ENCODE measurements around the gene PDYN. TPM values are rescaled to one million over a fixed set of nuclear protein-coding genes. Genes with fewer than 3 reads are reported as not detected.
A peak's percentile ranks its signal among the peaks of the same experiment; 100 is the strongest.

Gene PDYN
- total RNA-seq, 1 donor from 2014 or later: not detected

DNA sequence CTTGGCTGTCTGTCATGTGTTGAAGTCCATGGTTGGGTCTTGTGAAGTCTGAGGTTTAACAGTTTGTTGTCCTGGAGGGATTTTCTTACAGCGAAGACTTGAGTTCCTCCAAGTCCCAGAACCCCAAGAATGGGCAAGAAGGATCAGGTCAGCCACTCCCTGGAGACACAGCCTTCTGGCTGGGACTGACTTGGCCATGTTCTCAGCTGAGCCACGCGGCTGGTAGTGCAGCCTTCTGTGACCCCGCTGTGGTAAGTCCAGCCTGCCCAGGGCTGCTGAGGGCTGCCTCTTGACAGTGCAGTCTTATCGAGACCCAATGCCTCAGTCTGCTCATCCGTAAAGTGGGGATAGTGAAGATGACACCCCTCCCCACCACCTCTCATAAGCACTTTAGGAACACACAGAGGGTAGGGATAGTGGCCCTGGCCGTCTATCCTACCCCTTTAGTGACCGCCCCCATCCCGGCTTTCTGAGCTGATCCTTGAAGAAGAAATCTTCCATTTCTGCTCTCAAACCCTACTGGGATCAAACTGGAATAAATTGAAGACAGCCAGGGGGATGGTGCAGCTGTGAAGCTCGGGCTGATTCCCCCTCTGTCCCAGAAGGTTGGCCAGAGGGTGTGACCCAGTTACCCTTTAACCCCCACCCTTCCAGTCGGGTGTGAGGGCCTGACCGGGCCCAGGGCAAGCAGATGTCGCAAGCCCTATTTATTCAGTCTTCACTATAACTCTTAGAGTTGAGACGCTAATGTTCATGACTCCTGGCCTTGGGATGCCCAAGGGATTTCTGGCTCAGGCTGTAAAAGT is 55.2 kb downstream of the PDYN start:
- H3K36me3 Mint-ChIP-seq (ENCODE audit: insufficient read depth): peaks cover 2% of the 10 kb centered on the region
- TF ChIP-seq, protein P1, sequence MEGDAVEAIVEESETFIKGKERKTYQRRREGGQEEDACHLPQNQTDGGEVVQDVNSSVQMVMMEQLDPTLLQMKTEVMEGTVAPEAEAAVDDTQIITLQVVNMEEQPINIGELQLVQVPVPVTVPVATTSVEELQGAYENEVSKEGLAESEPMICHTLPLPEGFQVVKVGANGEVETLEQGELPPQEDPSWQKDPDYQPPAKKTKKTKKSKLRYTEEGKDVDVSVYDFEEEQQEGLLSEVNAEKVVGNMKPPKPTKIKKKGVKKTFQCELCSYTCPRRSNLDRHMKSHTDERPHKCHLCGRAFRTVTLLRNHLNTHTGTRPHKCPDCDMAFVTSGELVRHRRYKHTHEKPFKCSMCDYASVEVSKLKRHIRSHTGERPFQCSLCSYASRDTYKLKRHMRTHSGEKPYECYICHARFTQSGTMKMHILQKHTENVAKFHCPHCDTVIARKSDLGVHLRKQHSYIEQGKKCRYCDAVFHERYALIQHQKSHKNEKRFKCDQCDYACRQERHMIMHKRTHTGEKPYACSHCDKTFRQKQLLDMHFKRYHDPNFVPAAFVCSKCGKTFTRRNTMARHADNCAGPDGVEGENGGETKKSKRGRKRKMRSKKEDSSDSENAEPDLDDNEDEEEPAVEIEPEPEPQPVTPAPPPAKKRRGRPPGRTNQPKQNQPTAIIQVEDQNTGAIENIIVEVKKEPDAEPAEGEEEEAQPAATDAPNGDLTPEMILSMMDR (IDR thresholded peaks at IDR 0.05; ENCODE audit: unreplicated experiment): no peak
- peaks cover 31% of the 10 kb centered on the region for H3K27me3 Mint-ChIP-seq
- H3K4me1 Mint-ChIP-seq (ENCODE audit: low read depth): peaks cover 11% of the 10 kb centered on the region
- no peaks in the 10 kb centered on the region for H3K9me3 Mint-ChIP-seq (ENCODE audit: low read depth)
- no peak overlapping the region for H3K27ac Mint-ChIP-seq
- DNase-seq (ENCODE audit: low spot score, unreplicated experiment): no peak
- H3K4me3 Mint-ChIP-seq (ENCODE audit: low read depth): no peak overlapping the region

- H3K4me1 Mint-ChIP-seq (ENCODE audit: low read depth): peaks cover 11% of the 10 kb centered on the region
- DNase-seq (ENCODE audit: low spot score, unreplicated experiment): no peak
- H3K36me3 Mint-ChIP-seq (ENCODE audit: insufficient read depth): peaks cover 2% of the 10 kb centered on the region
- H3K4me3 Mint-ChIP-seq (ENCODE audit: low read depth): no peak overlapping the region
- H3K27me3 Mint-ChIP-seq: peaks cover 23% of the 10 kb centered on the region
- TF ChIP-seq, protein P1 (IDR thresholded peaks at IDR 0.05; ENCODE audit: unreplicated experiment): no peak
- no peaks in the 10 kb centered on the region for H3K9me3 Mint-ChIP-seq (ENCODE audit: low read depth)
- H3K27ac Mint-ChIP-seq: no peak overlapping the region
Observed at GRCh38 chr20:1937316-1937976, 56.4 kb downstream of the PDYN start.

- no peak overlapping the region for H3K4me3 Mint-ChIP-seq (ENCODE audit: low read depth)
Observed at GRCh38 chr20:1935696-1936366, 58.0 kb downstream of the PDYN start.

DNA sequence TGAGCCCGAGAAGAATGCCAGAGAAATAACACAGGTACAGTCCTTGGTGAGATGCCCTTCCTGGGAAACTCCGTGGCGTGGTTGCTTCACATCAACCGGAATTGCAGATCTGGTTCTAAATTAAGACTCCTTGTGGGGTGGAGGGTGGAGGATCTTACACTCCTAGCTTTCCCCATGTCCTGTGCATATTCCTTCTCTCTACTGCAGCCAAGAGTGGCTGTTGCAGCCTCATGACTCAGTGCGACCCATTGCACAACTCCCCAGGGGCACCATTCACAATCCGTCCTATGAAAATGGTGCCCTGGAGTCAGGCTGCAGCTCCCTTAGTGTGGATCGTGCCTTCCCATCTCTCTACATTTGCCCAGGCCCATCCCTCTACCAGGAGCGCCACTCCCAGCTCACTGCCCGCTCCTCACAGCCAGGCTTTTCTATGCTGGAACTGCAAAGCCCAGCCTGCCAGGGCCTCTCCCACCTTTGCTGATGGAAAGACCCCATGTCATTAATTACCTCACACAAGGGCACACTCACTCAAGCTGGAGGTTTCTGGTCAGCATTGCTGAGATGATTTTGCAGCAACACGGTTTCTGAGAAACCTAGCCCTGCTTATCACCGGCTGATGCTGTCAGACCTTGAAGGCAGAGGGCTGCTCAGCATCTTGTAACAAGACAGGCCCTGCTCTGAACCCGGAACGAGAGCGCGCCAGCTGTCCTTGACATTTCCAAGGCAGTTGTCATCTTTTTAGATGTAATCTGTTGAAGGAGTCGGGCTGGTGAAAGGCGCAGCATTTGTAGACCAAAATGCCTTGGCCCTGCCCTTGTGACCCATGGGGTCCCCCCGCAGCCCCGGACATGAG is 58.9 kb downstream of the PDYN start:
- peak overlapping the region; percentile 56 for H3K27ac Mint-ChIP-seq
- TF ChIP-seq, protein P1 (IDR thresholded peaks at IDR 0.05; ENCODE audit: unreplicated experiment): no peak
- no peak for DNase-seq (ENCODE audit: low spot score, unreplicated experiment)
- H3K27me3 Mint-ChIP-seq: peaks cover 15% of the 10 kb centered on the region
- no peak overlapping the region for H3K4me3 Mint-ChIP-seq (ENCODE audit: low read depth)
- no peaks in the 10 kb centered on the region for H3K9me3 Mint-ChIP-seq (ENCODE audit: low read depth)
- peaks cover 11% of the 10 kb centered on the region for H3K4me1 Mint-ChIP-seq (ENCODE audit: low read depth)
- peaks cover 2% of the 10 kb centered on the region for H3K36me3 Mint-ChIP-seq (ENCODE audit: insufficient read depth)

More at GRCh38 chr20:1935696-1936366, 58.0 kb downstream of the PDYN start:
- H3K27ac Mint-ChIP-seq: no peak overlapping the region
- H3K9me3 Mint-ChIP-seq (ENCODE audit: low read depth): no peaks in the 10 kb centered on the region
- DNase-seq (ENCODE audit: low spot score, unreplicated experiment): no peak
- TF ChIP-seq, protein P1 (IDR thresholded peaks at IDR 0.05; ENCODE audit: unreplicated experiment): no peak
- H3K27me3 Mint-ChIP-seq: peaks cover 16% of the 10 kb centered on the region
- H3K4me1 Mint-ChIP-seq (ENCODE audit: low read depth): peaks cover 11% of the 10 kb centered on the region
- H3K36me3 Mint-ChIP-seq (ENCODE audit: insufficient read depth): peaks cover 2% of the 10 kb centered on the region

Measured in progenitor cell of endocrine pancreas (in vitro differentiated cells).